Stimulated activated effector memory CD8-positive, alpha-beta T cell treated with anti-CD3 and anti-CD28 coated beads, Interleukin-12 subunit alpha, Interleukin-12 subunit beta, amount 100 ng/mL, for 72 hours (primary cell): ENCODE measurements around the gene GTF3C4.

ENCODE experiments used
- ATAC-seq: fragments of 150-1000 bp; cut with Tn5 transposase; 2 replicates; pipeline ENCODE4 v1.10.0; 2021
- DNase-seq, 2 donors: peaks; one replicate each; pipeline ENCODE4 v3.0.0; 2021 to 2022; ENCODE audit warnings: low spot score in 2 of 2
- H3K27ac Mint-ChIP-seq: one replicate; pipeline ENCODE4 v1.8.0; 2022; ENCODE audit warnings: mild to moderate bottlenecking, mixed read lengths
- H3K36me3 Mint-ChIP-seq: one replicate; pipeline ENCODE4 v1.8.0; 2022; ENCODE audit warnings: mild to moderate bottlenecking, mixed read lengths
- H3K4me1 Mint-ChIP-seq: one replicate; pipeline ENCODE4 v1.8.0; 2022; ENCODE audit warnings: mixed read lengths
- H3K4me3 Mint-ChIP-seq: one replicate; pipeline ENCODE4 v1.8.0; 2022; ENCODE audit warnings: mild to moderate bottlenecking, mixed read lengths
- H3K9me3 Mint-ChIP-seq: one replicate; pipeline ENCODE4 v1.8.0; 2022; ENCODE audit warnings: mixed read lengths

The GTF3C4 gene

GRCh38 chr9:132670457-132671391, at the start of gene GTF3C4:
TSS of gene GTF3C4 (plus strand) at chr9:132670464. CDS start at chr9:132670599, 135 bp downstream.
- ATAC-seq, result peak; percentile 53
- DNase-seq, result peak in 1 of 2 donors; percentile 68
- Mint-ChIP-seq H3K9me3 (no peaks in the 10 kb centered on the region), H3K4me1 (peaks cover 30% of the 10 kb centered on the region), H3K27ac (peak within 1 kb of the TSS; percentile 94), H3K4me3 (peak within 1 kb of the TSS; percentile 89), H3K36me3 (peaks cover 32% of the 10 kb centered on the region)

DNA sequence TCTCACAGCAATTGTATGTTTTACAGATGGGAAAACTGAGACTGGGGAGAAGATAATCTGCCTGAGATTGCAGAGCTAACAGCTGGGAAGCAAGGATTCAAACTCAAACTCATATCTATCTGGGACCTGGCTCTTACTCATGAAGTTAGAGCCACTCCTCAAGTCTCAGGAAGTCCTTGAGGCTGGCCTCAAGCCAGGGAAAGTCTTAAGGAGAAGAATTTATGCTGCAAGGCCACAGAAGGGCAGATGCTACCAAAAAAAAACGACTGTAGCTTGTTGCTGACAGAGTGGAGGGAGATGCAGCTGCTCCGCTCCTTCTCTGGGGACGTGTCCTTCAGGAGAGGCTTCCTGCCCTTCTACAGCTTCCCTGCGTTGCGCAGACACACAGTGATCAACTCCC, 48.1 kb upstream of the GTF3C4 start:
- H3K27ac Mint-ChIP-seq, result no peak overlapping the region
- H3K9me3 Mint-ChIP-seq, result no peaks in the 10 kb centered on the region
- ATAC-seq (no peak), DNase-seq (no peak)
- no peak overlapping the region for H3K4me3 Mint-ChIP-seq
- peaks cover 92% of the 10 kb centered on the region for H3K36me3 Mint-ChIP-seq
- no peaks in the 10 kb centered on the region for H3K4me1 Mint-ChIP-seq

DNA sequence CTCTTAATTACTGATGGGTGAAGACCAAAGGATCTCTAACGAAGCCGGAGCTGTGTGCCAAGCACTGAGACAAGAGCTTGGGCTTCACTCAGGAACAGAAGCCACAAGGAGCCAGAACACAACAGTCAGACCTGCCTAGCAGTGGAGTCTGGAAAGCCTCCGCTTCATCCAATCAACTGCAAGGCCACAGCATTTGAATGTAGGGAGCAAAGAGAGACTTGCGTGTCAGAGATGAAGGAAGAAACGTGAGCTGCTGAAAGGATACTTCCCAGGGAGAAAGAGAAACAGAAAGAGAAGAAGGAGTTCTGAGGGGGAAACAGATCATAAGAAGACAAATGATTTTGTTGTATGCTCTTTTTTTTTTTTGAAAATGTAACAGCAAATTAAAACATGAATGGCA, 44.0 kb upstream of the GTF3C4 start:
- Mint-ChIP-seq H3K4me1 (no peaks in the 10 kb centered on the region), H3K9me3 (no peaks in the 10 kb centered on the region), H3K27ac (no peak overlapping the region), H3K36me3 (peaks cover 87% of the 10 kb centered on the region), H3K4me3 (no peak overlapping the region)
- DNase-seq (no peak), ATAC-seq (no peak)

GRCh38 chr9:132627106-132627505, 43.2 kb upstream of the GTF3C4 start:
- H3K4me3 Mint-ChIP-seq, result no peak overlapping the region
- no peaks in the 10 kb centered on the region for H3K4me1 Mint-ChIP-seq
- no peaks in the 10 kb centered on the region for H3K9me3 Mint-ChIP-seq
- no peak for DNase-seq
- no peak for ATAC-seq
- H3K36me3 Mint-ChIP-seq, result peaks cover 89% of the 10 kb centered on the region
- no peak overlapping the region for H3K27ac Mint-ChIP-seq

- H3K9me3 Mint-ChIP-seq, result no peaks in the 10 kb centered on the region
- no peak for ATAC-seq
- peaks cover 90% of the 10 kb centered on the region for H3K36me3 Mint-ChIP-seq
- H3K4me3 Mint-ChIP-seq, result no peak overlapping the region
- no peak overlapping the region for H3K27ac Mint-ChIP-seq
- no peak for DNase-seq
- H3K4me1 Mint-ChIP-seq, result no peaks in the 10 kb centered on the region
These were observed 42.7 kb upstream of the GTF3C4 start for GRCh38 chr9:132627594-132627993.

DNA sequence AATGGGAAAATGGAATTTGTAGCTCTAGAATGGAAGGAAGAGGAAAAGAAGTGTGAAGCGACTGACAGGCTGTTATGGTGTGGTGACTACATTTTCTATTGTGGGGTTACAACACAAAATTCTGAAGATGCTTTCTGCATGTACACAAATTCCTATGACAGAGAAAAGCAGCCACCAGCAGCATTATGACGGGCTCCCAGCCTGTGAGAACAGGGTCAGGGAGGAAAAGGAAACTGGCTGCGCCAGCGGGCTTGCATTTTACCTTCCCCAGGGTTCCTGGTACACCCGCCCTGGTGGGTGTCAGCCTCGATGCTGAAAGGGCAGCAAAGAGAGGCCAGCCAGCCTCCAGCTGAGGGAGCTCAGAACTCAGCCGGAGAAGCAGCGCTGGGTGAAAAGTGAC, 41.5 kb upstream of the GTF3C4 start:
- H3K9me3 Mint-ChIP-seq, result no peaks in the 10 kb centered on the region
- H3K4me1 Mint-ChIP-seq, result no peaks in the 10 kb centered on the region
- no peak overlapping the region for H3K4me3 Mint-ChIP-seq
- DNase-seq, result no peak
- no peak for ATAC-seq
- peak overlapping the region; percentile 6 for H3K27ac Mint-ChIP-seq
- peaks cover 90% of the 10 kb centered on the region for H3K36me3 Mint-ChIP-seq

- H3K36me3 Mint-ChIP-seq, result peaks cover 84% of the 10 kb centered on the region
- no peaks in the 10 kb centered on the region for H3K4me1 Mint-ChIP-seq
- ATAC-seq (no peak), DNase-seq (no peak)
- H3K9me3 Mint-ChIP-seq, result no peaks in the 10 kb centered on the region
- no peak overlapping the region for H3K4me3 Mint-ChIP-seq
- no peak overlapping the region for H3K27ac Mint-ChIP-seq
These were observed 40.1 kb upstream of the GTF3C4 start for GRCh38 chr9:132630116-132630515.

DNA sequence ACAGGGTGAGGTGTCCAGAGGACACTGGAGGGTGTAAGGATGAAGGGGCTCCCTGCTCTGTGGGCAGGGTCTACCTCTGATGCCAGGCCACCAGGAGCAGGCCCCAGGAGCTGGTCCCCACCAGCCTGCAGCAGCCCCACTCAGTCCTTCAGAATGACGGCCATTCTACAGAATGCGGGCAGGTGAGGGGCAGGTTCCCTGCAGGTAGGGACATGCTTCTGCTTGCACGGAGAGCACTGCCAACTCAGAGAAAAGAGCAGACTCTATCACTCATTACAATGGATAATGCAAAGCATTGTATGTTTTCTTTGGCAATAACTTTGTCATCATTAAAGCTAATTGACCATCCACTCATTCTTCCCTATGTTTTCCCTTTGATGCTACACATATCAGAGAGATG, 39.5 kb upstream of the GTF3C4 start:
- H3K4me3 Mint-ChIP-seq, result no peak overlapping the region
- no peaks in the 10 kb centered on the region for H3K9me3 Mint-ChIP-seq
- H3K36me3 Mint-ChIP-seq, result peaks cover 79% of the 10 kb centered on the region
- no peak for ATAC-seq
- H3K4me1 Mint-ChIP-seq, result no peaks in the 10 kb centered on the region
- no peak overlapping the region for H3K27ac Mint-ChIP-seq
- no peak for DNase-seq

DNA sequence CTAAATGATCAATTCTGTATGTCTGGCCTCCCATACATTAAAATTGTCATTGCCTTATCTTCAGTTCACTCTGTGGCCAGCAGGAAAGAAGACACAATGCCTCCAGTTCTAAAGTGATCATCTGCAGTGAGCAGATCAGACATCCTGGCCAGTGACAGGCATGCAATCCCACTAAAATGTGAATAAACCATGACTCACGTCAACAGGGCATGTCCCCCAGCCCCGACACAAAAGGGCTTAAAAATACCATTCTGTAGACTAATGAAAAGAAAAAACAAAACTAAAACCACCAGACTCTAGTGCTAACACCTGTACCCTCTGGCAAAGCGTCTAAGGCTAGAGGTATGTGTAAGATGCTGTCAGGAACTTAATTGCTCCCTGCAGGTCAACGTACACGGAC, 39.0 kb upstream of the GTF3C4 start:
- Mint-ChIP-seq H3K36me3 (peaks cover 74% of the 10 kb centered on the region), H3K27ac (no peak overlapping the region), H3K4me1 (no peaks in the 10 kb centered on the region), H3K9me3 (no peaks in the 10 kb centered on the region), H3K4me3 (no peak overlapping the region)
- DNase-seq (no peak), ATAC-seq (no peak)

DNA sequence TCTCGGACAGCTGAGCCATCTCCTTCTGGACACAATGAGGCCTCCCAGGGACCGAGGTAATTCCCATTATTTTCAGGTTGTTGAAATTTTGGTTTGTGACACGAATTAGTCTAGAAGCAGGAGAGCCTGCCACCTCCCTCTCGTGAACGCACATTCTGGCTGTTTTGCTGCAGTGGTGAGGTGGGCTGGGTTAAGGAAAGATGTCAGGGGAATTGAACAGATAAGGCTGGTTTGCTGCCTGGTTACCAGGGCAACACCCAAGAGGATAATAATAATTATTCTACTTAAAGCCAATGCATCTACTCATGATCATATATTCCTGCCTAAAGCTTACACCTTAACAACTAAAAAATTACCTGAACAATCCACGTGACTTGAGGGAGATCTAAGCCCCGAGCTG, 38.6 kb upstream of the GTF3C4 start:
- H3K9me3 Mint-ChIP-seq, result no peaks in the 10 kb centered on the region
- DNase-seq, result no peak
- no peak overlapping the region for H3K27ac Mint-ChIP-seq
- no peak for ATAC-seq
- peaks cover 73% of the 10 kb centered on the region for H3K36me3 Mint-ChIP-seq
- no peaks in the 10 kb centered on the region for H3K4me1 Mint-ChIP-seq
- H3K4me3 Mint-ChIP-seq, result no peak overlapping the region

GRCh38 chr9:132632413-132633129, 37.7 kb upstream of the GTF3C4 start:
- no peak overlapping the region for H3K27ac Mint-ChIP-seq
- no peaks in the 10 kb centered on the region for H3K4me1 Mint-ChIP-seq
- no peak overlapping the region for H3K4me3 Mint-ChIP-seq
- no peak for ATAC-seq
- H3K9me3 Mint-ChIP-seq, result no peaks in the 10 kb centered on the region
- H3K36me3 Mint-ChIP-seq, result peaks cover 73% of the 10 kb centered on the region
- DNase-seq, result no peak

DNA sequence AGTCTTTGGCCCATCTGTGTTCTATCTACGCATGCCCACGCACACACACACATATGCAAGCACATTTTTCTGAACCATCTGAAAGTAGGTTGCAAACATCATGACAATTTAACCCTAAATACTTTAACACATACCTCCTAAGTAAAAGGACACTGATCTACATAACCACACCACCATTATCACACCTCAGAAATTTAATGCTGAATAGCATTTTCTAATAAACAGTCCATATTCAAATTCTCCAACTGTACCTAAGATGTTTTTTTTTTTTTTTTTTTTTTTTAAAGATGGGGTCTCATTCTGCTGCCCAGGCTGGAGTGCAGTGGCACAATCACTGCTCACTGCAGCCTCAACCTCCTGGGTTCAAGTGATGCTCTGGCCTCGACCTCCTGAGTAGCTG, 35.9 kb upstream of the GTF3C4 start:
- peak overlapping the region; percentile 50 for H3K27ac Mint-ChIP-seq
- H3K36me3 Mint-ChIP-seq, result peaks cover 69% of the 10 kb centered on the region
- H3K9me3 Mint-ChIP-seq, result no peaks in the 10 kb centered on the region
- no peak for DNase-seq
- H3K4me1 Mint-ChIP-seq, result no peaks in the 10 kb centered on the region
- H3K4me3 Mint-ChIP-seq, result no peak overlapping the region
- no peak for ATAC-seq

DNA sequence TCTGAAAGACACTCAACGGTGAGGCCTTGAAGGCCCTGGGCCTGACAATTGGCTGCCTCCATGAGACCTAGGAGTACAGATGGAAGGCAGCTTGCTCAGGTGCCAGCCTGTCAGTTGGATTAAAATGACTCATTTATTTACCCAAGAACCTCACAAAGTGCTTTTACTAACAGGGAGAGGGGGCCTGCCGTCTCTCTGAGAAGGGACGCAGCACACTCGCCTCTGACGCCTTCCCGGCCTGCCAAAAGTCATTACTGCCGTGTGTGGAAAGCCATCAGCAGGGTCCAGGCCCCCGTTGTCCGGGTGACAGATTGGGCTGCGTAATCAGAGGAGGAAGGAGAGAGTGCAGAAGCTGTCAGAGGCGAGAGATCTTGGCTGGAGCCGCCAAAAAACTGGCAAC, 32.9 kb upstream of the GTF3C4 start:
- DNase-seq, result no peak
- no peak for ATAC-seq
- peaks cover 70% of the 10 kb centered on the region for H3K36me3 Mint-ChIP-seq
- no peaks in the 10 kb centered on the region for H3K4me1 Mint-ChIP-seq
- no peak overlapping the region for H3K4me3 Mint-ChIP-seq
- H3K27ac Mint-ChIP-seq, result peak overlapping the region; percentile 14
- no peaks in the 10 kb centered on the region for H3K9me3 Mint-ChIP-seq

DNA sequence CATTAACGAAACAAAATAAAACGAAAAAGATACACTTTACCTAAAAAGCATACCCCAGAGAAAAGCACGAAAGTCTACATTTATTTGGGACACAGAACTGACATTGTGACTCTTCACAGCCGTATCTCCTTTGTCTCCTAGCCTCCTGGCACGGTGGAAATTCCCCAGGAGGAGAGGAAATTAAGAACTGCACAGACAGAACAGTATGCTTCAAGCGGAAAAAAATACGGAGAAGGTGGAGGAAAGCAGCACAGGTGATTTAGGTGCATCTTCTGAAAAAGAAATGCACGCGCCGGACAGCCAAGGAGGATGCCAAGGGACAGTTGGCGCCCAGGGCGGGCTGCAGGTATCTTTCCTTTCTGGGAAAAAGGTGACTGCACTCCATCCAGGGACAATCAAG, 32.5 kb upstream of the GTF3C4 start:
- H3K27ac Mint-ChIP-seq, result no peak overlapping the region
- H3K4me3 Mint-ChIP-seq, result no peak overlapping the region
- no peak for ATAC-seq
- H3K4me1 Mint-ChIP-seq, result no peaks in the 10 kb centered on the region
- H3K9me3 Mint-ChIP-seq, result no peaks in the 10 kb centered on the region
- H3K36me3 Mint-ChIP-seq, result peaks cover 70% of the 10 kb centered on the region
- no peak for DNase-seq

- no peak for ATAC-seq
- Mint-ChIP-seq H3K9me3 (no peaks in the 10 kb centered on the region), H3K27ac (no peak overlapping the region), H3K4me1 (no peaks in the 10 kb centered on the region), H3K36me3 (peaks cover 70% of the 10 kb centered on the region), H3K4me3 (no peak overlapping the region)
- DNase-seq, result no peak
These were observed 32.0 kb upstream of the GTF3C4 start for GRCh38 chr9:132638240-132638639.

DNA sequence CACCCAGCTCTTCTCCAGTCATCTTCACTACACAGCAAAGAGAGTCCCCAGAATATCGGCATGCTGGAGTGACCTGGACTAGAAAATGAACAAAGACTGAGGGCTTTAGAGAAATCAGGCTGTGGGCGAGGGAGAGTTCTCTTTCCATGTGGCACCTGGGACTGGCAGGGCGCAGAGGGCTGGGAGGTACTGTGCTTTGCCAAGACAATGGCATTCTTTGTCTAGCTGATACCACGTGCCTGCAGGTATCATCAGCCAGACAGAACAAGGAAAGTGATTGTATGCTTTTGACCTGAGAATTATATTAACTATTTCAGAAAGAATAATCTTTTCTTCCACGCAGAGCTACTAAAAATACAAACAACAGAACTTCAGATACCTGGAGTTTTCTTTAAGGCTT, 30.9 kb upstream of the GTF3C4 start:
- DNase-seq (no peak), ATAC-seq (no peak)
- H3K4me3 Mint-ChIP-seq, result no peak overlapping the region
- no peak overlapping the region for H3K27ac Mint-ChIP-seq
- H3K4me1 Mint-ChIP-seq, result no peaks in the 10 kb centered on the region
- no peaks in the 10 kb centered on the region for H3K9me3 Mint-ChIP-seq
- H3K36me3 Mint-ChIP-seq, result peaks cover 75% of the 10 kb centered on the region
